Measurements from ENCODE around the gene SLC37A1.

- TF ChIP-seq CTCF (conservative IDR thresholded peaks at IDR 0.05; ENCODE audit: low read depth, low read length) = no peak
- no peak for TF ChIP-seq EZH2 (IDR thresholded peaks at IDR 0.05; ENCODE audit: low read length, unreplicated experiment)
These were observed 37.2 kb downstream of the SLC37A1 start for GRCh38 chr21:42550817-42551216.
